IMR-90 (cell line): ENCODE data around the gene FNDC3B. TPM values are rescaled to one million over a fixed set of nuclear protein-coding genes. Genes with fewer than 3 reads are reported as not detected.

Experiments used
- ATAC-seq: fragments of 200-7000 bp; cut with Tn5 transposase; 2 replicates; pipeline ENCODE4 v1.9.1; 2020; ENCODE audit warnings: low read depth, mild to moderate bottlenecking, moderate library complexity
- BruUV-seq: library from RNA; stranded (reverse); fragments of 400-500 nt; replicated peaks from 2 replicates; lab custom pipeline; 2021; lab: Mats Ljungman, UMichigan
- CTCF ChIA-PET: fragments of 300-600 bp; formaldehyde crosslinking; extraction: SDS; loops from one replicate; lab custom pipeline; 2021; ENCODE audit warnings: antibody characterized with exemption; lab: Yijun Ruan, JAX
- POLR2A ChIA-PET: fragments of 300-600 bp; sonication (Branson Sonifier 250); formaldehyde crosslinking; loops from one replicate; lab custom pipeline; 2022; ENCODE audit warnings: antibody characterized with exemption; ENCODE audit not compliant: unreplicated experiment; lab: Charles Lee
- DNase-seq: peaks from one replicate; pipeline ENCODE4 v3.0.0; 2013
- H2AFZ ChIP-seq: replicated peaks from 2 replicates; pipeline ENCODE3; 2013; ENCODE audit warnings: low read length, mild to moderate bottlenecking; ENCODE audit not compliant: poor library complexity
- H2AK5ac ChIP-seq: 2 replicates; pipeline ENCODE4 v1.6.1; 2013; ENCODE audit warnings: low read depth, low read length, inconsistent platforms
- H2AK9ac ChIP-seq: replicated peaks from 2 replicates; pipeline ENCODE3; 2013; ENCODE audit warnings: mild to moderate bottlenecking, low read depth, low read length, moderate library complexity; ENCODE audit not compliant: poor library complexity
- H2BK120ac ChIP-seq: 2 replicates; pipeline ENCODE4 v1.6.1; 2013; ENCODE audit warnings: low read depth, low read length, inconsistent platforms
- H2BK15ac ChIP-seq: 3 replicates; pipeline ENCODE4 v1.6.1; 2013; ENCODE audit warnings: low read depth, low read length, inconsistent platforms
- H2BK20ac ChIP-seq: 2 replicates; pipeline ENCODE4 v1.6.1; 2013; ENCODE audit warnings: low read depth, mild to moderate bottlenecking, inconsistent platforms, low read length, moderate library complexity
- H2BK5ac ChIP-seq: 2 replicates; pipeline ENCODE4 v1.6.1; 2013; ENCODE audit warnings: mild to moderate bottlenecking, low read depth, low read length, inconsistent platforms; ENCODE audit not compliant: poor library complexity, severe bottlenecking
- H3K14ac ChIP-seq: replicated peaks from 2 replicates; pipeline ENCODE4 v1.6.1; 2013; ENCODE audit warnings: low read depth, low read length, inconsistent platforms
- H3K18ac ChIP-seq: 2 replicates; pipeline ENCODE4 v1.6.1; 2013; ENCODE audit warnings: low read depth, low read length, control low read depth
- H3K23ac ChIP-seq: 2 replicates; pipeline ENCODE4 v1.6.1; 2013; ENCODE audit warnings: low read depth, low read length, inconsistent platforms
- H3K27ac ChIP-seq: 2 replicates; pipeline ENCODE4 v1.5.1; 2013; ENCODE audit warnings: mild to moderate bottlenecking, control low read depth, low read length; ENCODE audit not compliant: insufficient read depth
- H3K27me3 ChIP-seq: 2 replicates; pipeline ENCODE4 v1.6.1; 2013; ENCODE audit warnings: low read length; ENCODE audit not compliant: control insufficient read depth, insufficient read depth
- H3K36me3 ChIP-seq: 2 replicates; pipeline ENCODE4 v1.6.1; 2013; ENCODE audit warnings: low read length, mixed read lengths; ENCODE audit not compliant: control insufficient read depth, insufficient read depth
- H3K4ac ChIP-seq: 2 replicates; pipeline ENCODE4 v1.6.1; 2013; ENCODE audit warnings: low read depth, low read length, inconsistent platforms
- H3K4me1 ChIP-seq: 2 replicates; pipeline ENCODE4 v1.6.1; 2013; ENCODE audit warnings: low read length, mixed read lengths; ENCODE audit not compliant: control insufficient read depth, insufficient read depth
- H3K4me2 ChIP-seq: 2 replicates; pipeline ENCODE4 v1.6.1; 2013; ENCODE audit warnings: low read depth, mild to moderate bottlenecking, control low read depth, low read length, moderate library complexity
- H3K4me3 ChIP-seq: 2 replicates; pipeline ENCODE4 v1.5.1; 2013; ENCODE audit warnings: low read depth, mild to moderate bottlenecking, control low read depth, low read length, moderate library complexity; ENCODE audit not compliant: insufficient read depth
- H3K56ac ChIP-seq: 2 replicates; pipeline ENCODE4 v1.6.1; 2013; ENCODE audit warnings: low read length, inconsistent platforms; ENCODE audit not compliant: insufficient read depth; ENCODE audit errors: extremely low read depth
- H3K79me1 ChIP-seq, 2 experiments: 2 replicates each; pipeline ENCODE4 v1.6.1; 2013; ENCODE audit warnings: low read length in 2 of 2, inconsistent platforms in 1 of 2, low read depth in 1 of 2
- H3K9ac ChIP-seq: 2 replicates; pipeline ENCODE4 v1.6.1; 2013; ENCODE audit warnings: low read depth, low read length, control low read depth
- H3K9me1 ChIP-seq: 2 replicates; pipeline ENCODE4 v1.6.1; 2013; ENCODE audit warnings: low read length, inconsistent platforms; ENCODE audit not compliant: insufficient read depth
- H3K9me3 ChIP-seq: 2 replicates; pipeline ENCODE4 v1.6.1; 2013; ENCODE audit warnings: low read length; ENCODE audit not compliant: control insufficient read depth, insufficient read depth
- H4K20me1 ChIP-seq: 2 replicates; pipeline ENCODE4 v1.6.1; 2013; ENCODE audit warnings: low read length, inconsistent platforms; ENCODE audit not compliant: insufficient read depth
- H4K5ac ChIP-seq: 2 replicates; pipeline ENCODE4 v1.6.1; 2013; ENCODE audit warnings: mild to moderate bottlenecking, low read depth, low read length, control low read depth
- H4K8ac ChIP-seq, 2 experiments: 2 replicates each; pipeline ENCODE4 v1.6.1; 2013; ENCODE audit warnings: low read depth in 2 of 2, low read length in 2 of 2, control low read depth in 1 of 2, inconsistent platforms in 1 of 2
- H4K91ac ChIP-seq: 2 replicates; pipeline ENCODE4 v1.6.1; 2013; ENCODE audit warnings: low read depth, low read length, inconsistent platforms; ENCODE audit not compliant: insufficient read depth
- BHLHE40 ChIP-seq: fragments of 150-350 bp; IDR thresholded peaks from 2 replicates; pipeline ENCODE4 v1.6.1; 2016; ENCODE audit warnings: mild to moderate bottlenecking, low read depth, low read length
- CHD1 ChIP-seq: IDR thresholded peaks from 2 replicates; pipeline ENCODE4 v1.6.1; 2012; ENCODE audit warnings: low read depth, low read length, improper control_type of control experiment
- CTCF ChIP-seq: conservative IDR thresholded peaks from 2 replicates; pipeline ENCODE4 v1.5.1; 2012; ENCODE audit warnings: mild to moderate bottlenecking, low read depth, low read length, improper control_type of control experiment
- ELK1 ChIP-seq: fragments of 150-350 bp; IDR thresholded peaks from 2 replicates; pipeline ENCODE4 v1.6.1; 2016; ENCODE audit warnings: low read depth, mild to moderate bottlenecking, low read length, moderate library complexity, borderline replicate concordance
- FOS ChIP-seq: fragments of 150-350 bp; IDR thresholded peaks from 2 replicates; pipeline ENCODE4 v1.6.1; 2016; ENCODE audit warnings: low read depth, low read length
- MAFK ChIP-seq: IDR thresholded peaks from 2 replicates; pipeline ENCODE4 v1.6.1; 2012; ENCODE audit warnings: low read depth, low read length, improper control_type of control experiment
- MAZ ChIP-seq: IDR thresholded peaks from 2 replicates; pipeline ENCODE4 v1.6.1; 2012; ENCODE audit warnings: low read depth, mild to moderate bottlenecking, low read length, improper control_type of control experiment, moderate library complexity, borderline replicate concordance
- MXI1 ChIP-seq: IDR thresholded peaks from 2 replicates; pipeline ENCODE4 v1.6.1; 2012; ENCODE audit warnings: low read depth, mild to moderate bottlenecking, low read length, moderate library complexity, borderline replicate concordance
- NFE2L2 ChIP-seq: fragments of 150-350 bp; IDR thresholded peaks from 2 replicates; pipeline ENCODE4 v1.6.1; 2016; ENCODE audit warnings: low read depth, mild to moderate bottlenecking, low read length
- POLR2A ChIP-seq: IDR thresholded peaks from 2 replicates; pipeline ENCODE4 v1.6.1; 2012; ENCODE audit warnings: mild to moderate bottlenecking, low read depth, low read length
- RAD21 ChIP-seq: IDR thresholded peaks from 2 replicates; pipeline ENCODE4 v1.6.1; 2012; ENCODE audit warnings: low read length, improper control_type of control experiment
- RCOR1 ChIP-seq: IDR thresholded peaks from 2 replicates; pipeline ENCODE4 v1.6.1; 2012; ENCODE audit warnings: mild to moderate bottlenecking, low read length, improper control_type of control experiment; ENCODE audit not compliant: insufficient replicate concordance
- USF2 ChIP-seq: fragments of 150-350 bp; IDR thresholded peaks from 2 replicates; pipeline ENCODE4 v1.6.1; 2017; ENCODE audit warnings: mild to moderate bottlenecking, antibody characterized with exemption, low read length, low read depth
- WGBS, 2 experiments: methylation state at CpG; one replicate each; pipeline versions ENCODE4 v1.1.5 to v1.1.7; 2013; ENCODE audit warnings: missing lambda C conversion rate in 2 of 2; ENCODE audit not compliant: insufficient read length in 1 of 2; ENCODE audit errors: extremely low coverage in 2 of 2; 5-methylcytosine and 5-hydroxymethylcytosine counted together
- dilution Hi-C: fragments of 300-500 bp; cut with HindIII; formaldehyde crosslinking; loops from one replicate; pipeline ENCODE4 v1.14.3; 2018; ENCODE audit warnings: low sequenced_read_pairs; ENCODE audit not compliant: unreplicated experiment
- in situ Hi-C: fragments of 300-500 bp; cut with MboI; formaldehyde crosslinking; loops from 3 replicates; pipeline ENCODE4 v1.14.3; 2019; ENCODE audit warnings: low sequenced_read_pairs, inconsistent platforms, mixed read lengths
- intact Hi-C: fragments of 100-400 bp; cut with micrococcal nuclease; formaldehyde crosslinking; loops from 2 replicates; pipeline ENCODE4 v1.10.0; 2022
- polyA plus RNA-seq, 3 experiments: library from polyadenylated mRNA; depleted of rRNA; stranded (reverse); fragments of >200 nt; gene quantifications; 2 replicates each; pipeline ENCODE4 v1.2.3, GENCODE V29; 2012; ENCODE audit warnings: low replicate concordance in 1 of 3
- total RNA-seq: library from RNA; depleted of rRNA; stranded (reverse); fragments of >200 nt; gene quantifications from 2 replicates; pipeline ENCODE4 v1.2.3, GENCODE V29; 2012

Gene FNDC3B
- total and polyA plus RNA-seq, 2 of the 4 experiments (the other 2 are of a cell fraction): 23.9 to 150 TPM

GRCh38 chr3:172138792-172139507 is 99.6 kb downstream of the FNDC3B start:
- Histone ChIP-seq H2BK20ac (peak overlapping the region; percentile 42; the same call in 1 of the 2 replicates), H3K36me3 (peaks cover 3% of the 10 kb centered on the region; the same call in 1 of the 2 replicates), H3K27me3 (no peaks in the 10 kb centered on the region), H2BK15ac (peak overlapping the region; percentile 4; the same call in 1 of the 3 replicates), H3K4ac (peak overlapping the region; percentile 38), H3K9me1 (peaks cover 18% of the 10 kb centered on the region), H4K91ac (peak overlapping the region; percentile 2; the same call in 1 of the 2 replicates), H3K23ac (no peak overlapping the region), H2AK5ac (peak overlapping the region; percentile 12), H2BK120ac (peak overlapping the region; percentile 5; the same call in 1 of the 2 replicates), H3K9me3 (peaks cover 2% of the 10 kb centered on the region; the same call in 1 of the 2 replicates), H3K79me1 (peaks cover 13 to 70% of the 10 kb centered on the region in 2 experiments), H4K5ac (no peak overlapping the region), H3K4me1 (peaks cover 32% of the 10 kb centered on the region), H3K14ac (peak overlapping the region; percentile 42; the same call in 1 of the 2 replicates), H4K20me1 (peaks cover 54% of the 10 kb centered on the region), H3K27ac (peak overlapping the region; percentile 12; the same call in 1 of the 2 replicates), H2AK9ac (no peak overlapping the region), H2BK5ac (peak overlapping the region; percentile 11), H3K4me2 (peak overlapping the region; percentile 7; the same call in 1 of the 2 replicates), H3K9ac (no peak overlapping the region), H3K56ac (no peak overlapping the region), H3K18ac (peak overlapping the region; percentile 12; the same call in 1 of the 2 replicates), H4K8ac (peak overlapping the region in 1 of 2 experiments; percentile 9; a peak in 1 of 4 replicates), H3K4me3 (no peak overlapping the region), H2AFZ (no peak overlapping the region)
- no peak for ATAC-seq
- POLR2A ChIA-PET: no interaction called here
- no peak for TF ChIP-seq BHLHE40
- TF ChIP-seq RCOR1: no peak
- no peak for TF ChIP-seq MAFK
- no peak for TF ChIP-seq RAD21
- peak; percentile 24; the same call in 1 of the 2 replicates for TF ChIP-seq NFE2L2
- TF ChIP-seq POLR2A: no peak
- no peak for TF ChIP-seq ELK1
- TF ChIP-seq USF2: no peak
- no peak for TF ChIP-seq MXI1
- no peak for TF ChIP-seq CHD1
- TF ChIP-seq MAZ: 0 out of 2 replicates have a peak, but pooled peaks have one; percentile 7
- peak; percentile 15; the same call in 1 of the 2 replicates for TF ChIP-seq FOS
- no peak for TF ChIP-seq CTCF
- BruUV-seq: no TSS peak
- dilution Hi-C loops (no loop called here), intact Hi-C loops (no loop called here), in situ Hi-C loops (no loop called here)
- 20% methylated on average over 1 of the region's 6 CpGs; no CpG with 5 or more reads in 1 of the 2 experiments for WGBS, 2 experiments
- DNase-seq: peak; percentile 40
- CTCF ChIA-PET: interaction anchor here (0.8 kb wide), 1 partner anchor 305 kb away, joined by 3 read pairs; no protein-coding TSS in a partner anchor
